Measurements from ENCODE around the gene TNKS1BP1.

DNA sequence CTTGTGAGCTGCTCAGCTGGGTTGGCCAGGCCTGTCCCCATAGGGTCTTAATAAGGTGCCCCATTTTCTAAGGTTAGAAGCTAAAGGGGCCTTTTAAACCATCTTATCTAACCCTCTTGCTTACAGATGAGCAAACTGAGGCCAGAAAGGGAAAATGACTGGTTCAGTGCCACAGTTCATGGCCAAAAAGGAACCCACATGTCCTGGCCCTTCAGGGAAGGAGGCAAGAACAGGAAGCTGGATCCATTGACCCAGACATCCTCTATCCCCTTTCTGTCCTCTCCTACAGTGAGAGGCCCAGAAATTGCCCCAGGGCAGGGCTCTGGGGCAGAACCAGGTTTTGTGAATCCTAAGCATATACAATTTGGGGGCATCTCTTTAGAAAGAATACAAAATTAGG is 46.2 kb upstream of the TNKS1BP1 start:
- no peak for TF ChIP-seq EZH2 (IDR thresholded peaks at IDR 0.05; ENCODE audit: borderline replicate concordance)
- TF ChIP-seq, protein P1, sequence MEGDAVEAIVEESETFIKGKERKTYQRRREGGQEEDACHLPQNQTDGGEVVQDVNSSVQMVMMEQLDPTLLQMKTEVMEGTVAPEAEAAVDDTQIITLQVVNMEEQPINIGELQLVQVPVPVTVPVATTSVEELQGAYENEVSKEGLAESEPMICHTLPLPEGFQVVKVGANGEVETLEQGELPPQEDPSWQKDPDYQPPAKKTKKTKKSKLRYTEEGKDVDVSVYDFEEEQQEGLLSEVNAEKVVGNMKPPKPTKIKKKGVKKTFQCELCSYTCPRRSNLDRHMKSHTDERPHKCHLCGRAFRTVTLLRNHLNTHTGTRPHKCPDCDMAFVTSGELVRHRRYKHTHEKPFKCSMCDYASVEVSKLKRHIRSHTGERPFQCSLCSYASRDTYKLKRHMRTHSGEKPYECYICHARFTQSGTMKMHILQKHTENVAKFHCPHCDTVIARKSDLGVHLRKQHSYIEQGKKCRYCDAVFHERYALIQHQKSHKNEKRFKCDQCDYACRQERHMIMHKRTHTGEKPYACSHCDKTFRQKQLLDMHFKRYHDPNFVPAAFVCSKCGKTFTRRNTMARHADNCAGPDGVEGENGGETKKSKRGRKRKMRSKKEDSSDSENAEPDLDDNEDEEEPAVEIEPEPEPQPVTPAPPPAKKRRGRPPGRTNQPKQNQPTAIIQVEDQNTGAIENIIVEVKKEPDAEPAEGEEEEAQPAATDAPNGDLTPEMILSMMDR (IDR thresholded peaks at IDR 0.05; ENCODE audit: poor library complexity), result no peak
- TF ChIP-seq EZH2phosphoT487 (IDR thresholded peaks at IDR 0.05; ENCODE audit: low read depth, severe bottlenecking, unreplicated experiment), result no peak
